ENCODE measurements around the gene SHB. TPM values are rescaled to one million over a fixed set of nuclear protein-coding genes. Genes with fewer than 3 reads are reported as not detected.
A peak's percentile ranks its signal among the peaks of the same experiment; 100 is the strongest.

Gene SHB
- total RNA-seq, 1 experiment from 2014 or later = 28.7 TPM

DNA sequence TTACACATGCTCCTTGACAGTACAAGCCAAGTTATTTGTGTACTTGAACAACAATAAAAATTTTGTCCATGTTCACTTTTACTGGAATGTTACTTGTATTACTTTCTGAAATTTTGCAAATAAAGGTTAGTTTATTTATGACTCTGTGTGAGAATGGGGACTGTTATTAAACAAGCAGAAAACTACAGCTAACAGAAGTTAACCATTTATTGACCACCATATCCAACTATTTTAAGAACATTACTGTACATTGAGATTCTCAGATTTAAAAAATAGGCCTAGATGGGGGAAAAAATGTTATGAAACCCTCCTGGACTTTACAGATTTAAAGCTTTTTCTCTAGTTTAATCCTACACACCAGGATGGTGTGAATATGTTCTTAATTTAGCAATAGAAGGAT is 166.9 kb downstream of the SHB start:
- intact Hi-C loops (cut with micrococcal nuclease) = loop anchor here (5.0 kb wide), 1 partner anchor 100 kb away; the partner anchor contains the start of gene DCAF10
- peak overlapping the region; percentile 80; the same call in 1 of the 2 replicates for H3K9ac ChIP-seq (ENCODE audit: low read length)

More for the DNA sequence above, 166.9 kb downstream of the SHB start:
- Histone ChIP-seq H3K27me3 (ENCODE audit: insufficient read depth, low read length) (no peaks in the 10 kb centered on the region), H2AFZ (ENCODE audit: low read depth, low read length, poor library complexity, severe bottlenecking) (no peak overlapping the region), H3K36me3 (ENCODE audit: control insufficient read depth in 1 of 2, insufficient read depth in 2 of 2, low read length in 2 of 2) (peaks cover 7 to 8% of the 10 kb centered on the region in 2 experiments; a peak in 3 of 4 replicates), H3K9me3 (ENCODE audit: control insufficient read depth in 1 of 2, insufficient read depth in 1 of 2, low read depth in 1 of 2, low read length in 2 of 2) (no peaks in the 10 kb centered on the region), H3K79me2 (ENCODE audit: insufficient read depth, low read length) (peaks cover 39% of the 10 kb centered on the region), H3K4me1 (ENCODE audit: control insufficient read depth in 1 of 2, insufficient read depth in 2 of 2, low read length in 2 of 2) (peaks cover 9 to 18% of the 10 kb centered on the region in 2 experiments; a peak in 2 of 4 replicates), H4K20me1 (ENCODE audit: insufficient read depth) (no peaks in the 10 kb centered on the region), H3K27ac (ENCODE audit: low read depth, low read length) (no peak overlapping the region), H3K4me3 (replicated peaks in 1 of 2; ENCODE audit: low read depth in 1 of 2, low read length in 2 of 2) (no peak overlapping the region; a peak in 1 of 4 replicates), H3K9me2 (ENCODE audit: insufficient read depth) (no peaks in the 10 kb centered on the region), H3K4me2 (ENCODE audit: low read length) (peak overlapping the region; percentile 92)
- TF ChIP-seq ZNF274 (IDR thresholded peaks at IDR 0.05; ENCODE audit: low read depth, low read length) (no peak), EZH2phosphoT487 (IDR thresholded peaks at IDR 0.05; ENCODE audit: borderline replicate concordance) (no peak), SP1 (IDR thresholded peaks at IDR 0.05; ENCODE audit: low read depth) (no peak), POLR2A (IDR thresholded peaks at IDR 0.05; ENCODE audit: borderline replicate concordance, extremely low read depth, insufficient read depth, insufficient read length) (no peak), RAD21 (IDR thresholded peaks at IDR 0.05; ENCODE audit: low read depth) (no peak), CBX3 (IDR thresholded peaks at IDR 0.05; ENCODE audit: low read depth) (no peak), SRF (IDR thresholded peaks at IDR 0.05; ENCODE audit: low read depth) (no peak), TCF7L2 (IDR thresholded peaks at IDR 0.05; ENCODE audit: borderline replicate concordance, extremely low read depth, insufficient read depth, insufficient read length) (no peak)
- TF ChIP-seq, protein P1, sequence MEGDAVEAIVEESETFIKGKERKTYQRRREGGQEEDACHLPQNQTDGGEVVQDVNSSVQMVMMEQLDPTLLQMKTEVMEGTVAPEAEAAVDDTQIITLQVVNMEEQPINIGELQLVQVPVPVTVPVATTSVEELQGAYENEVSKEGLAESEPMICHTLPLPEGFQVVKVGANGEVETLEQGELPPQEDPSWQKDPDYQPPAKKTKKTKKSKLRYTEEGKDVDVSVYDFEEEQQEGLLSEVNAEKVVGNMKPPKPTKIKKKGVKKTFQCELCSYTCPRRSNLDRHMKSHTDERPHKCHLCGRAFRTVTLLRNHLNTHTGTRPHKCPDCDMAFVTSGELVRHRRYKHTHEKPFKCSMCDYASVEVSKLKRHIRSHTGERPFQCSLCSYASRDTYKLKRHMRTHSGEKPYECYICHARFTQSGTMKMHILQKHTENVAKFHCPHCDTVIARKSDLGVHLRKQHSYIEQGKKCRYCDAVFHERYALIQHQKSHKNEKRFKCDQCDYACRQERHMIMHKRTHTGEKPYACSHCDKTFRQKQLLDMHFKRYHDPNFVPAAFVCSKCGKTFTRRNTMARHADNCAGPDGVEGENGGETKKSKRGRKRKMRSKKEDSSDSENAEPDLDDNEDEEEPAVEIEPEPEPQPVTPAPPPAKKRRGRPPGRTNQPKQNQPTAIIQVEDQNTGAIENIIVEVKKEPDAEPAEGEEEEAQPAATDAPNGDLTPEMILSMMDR (IDR thresholded peaks at IDR 0.05 in 2 of 3, conservative IDR thresholded peaks at IDR 0.05 in 1 of 3; ENCODE audit: borderline replicate concordance in 1 of 3, insufficient read depth in 1 of 3, low read depth in 2 of 3, low read length in 2 of 3) = no peak
- TF ChIP-seq, protein P2, sequence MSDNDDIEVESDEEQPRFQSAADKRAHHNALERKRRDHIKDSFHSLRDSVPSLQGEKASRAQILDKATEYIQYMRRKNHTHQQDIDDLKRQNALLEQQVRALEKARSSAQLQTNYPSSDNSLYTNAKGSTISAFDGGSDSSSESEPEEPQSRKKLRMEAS (IDR thresholded peaks at IDR 0.05) = no peak
- TF ChIP-seq, protein P3, sequence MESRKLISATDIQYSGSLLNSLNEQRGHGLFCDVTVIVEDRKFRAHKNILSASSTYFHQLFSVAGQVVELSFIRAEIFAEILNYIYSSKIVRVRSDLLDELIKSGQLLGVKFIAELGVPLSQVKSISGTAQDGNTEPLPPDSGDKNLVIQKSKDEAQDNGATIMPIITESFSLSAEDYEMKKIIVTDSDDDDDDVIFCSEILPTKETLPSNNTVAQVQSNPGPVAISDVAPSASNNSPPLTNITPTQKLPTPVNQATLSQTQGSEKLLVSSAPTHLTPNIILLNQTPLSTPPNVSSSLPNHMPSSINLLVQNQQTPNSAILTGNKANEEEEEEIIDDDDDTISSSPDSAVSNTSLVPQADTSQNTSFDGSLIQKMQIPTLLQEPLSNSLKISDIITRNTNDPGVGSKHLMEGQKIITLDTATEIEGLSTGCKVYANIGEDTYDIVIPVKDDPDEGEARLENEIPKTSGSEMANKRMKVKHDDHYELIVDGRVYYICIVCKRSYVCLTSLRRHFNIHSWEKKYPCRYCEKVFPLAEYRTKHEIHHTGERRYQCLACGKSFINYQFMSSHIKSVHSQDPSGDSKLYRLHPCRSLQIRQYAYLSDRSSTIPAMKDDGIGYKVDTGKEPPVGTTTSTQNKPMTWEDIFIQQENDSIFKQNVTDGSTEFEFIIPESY (IDR thresholded peaks at IDR 0.05; ENCODE audit: extremely low read depth, insufficient replicate concordance, low read length) = no peak
- TF ChIP-seq, protein P4, sequence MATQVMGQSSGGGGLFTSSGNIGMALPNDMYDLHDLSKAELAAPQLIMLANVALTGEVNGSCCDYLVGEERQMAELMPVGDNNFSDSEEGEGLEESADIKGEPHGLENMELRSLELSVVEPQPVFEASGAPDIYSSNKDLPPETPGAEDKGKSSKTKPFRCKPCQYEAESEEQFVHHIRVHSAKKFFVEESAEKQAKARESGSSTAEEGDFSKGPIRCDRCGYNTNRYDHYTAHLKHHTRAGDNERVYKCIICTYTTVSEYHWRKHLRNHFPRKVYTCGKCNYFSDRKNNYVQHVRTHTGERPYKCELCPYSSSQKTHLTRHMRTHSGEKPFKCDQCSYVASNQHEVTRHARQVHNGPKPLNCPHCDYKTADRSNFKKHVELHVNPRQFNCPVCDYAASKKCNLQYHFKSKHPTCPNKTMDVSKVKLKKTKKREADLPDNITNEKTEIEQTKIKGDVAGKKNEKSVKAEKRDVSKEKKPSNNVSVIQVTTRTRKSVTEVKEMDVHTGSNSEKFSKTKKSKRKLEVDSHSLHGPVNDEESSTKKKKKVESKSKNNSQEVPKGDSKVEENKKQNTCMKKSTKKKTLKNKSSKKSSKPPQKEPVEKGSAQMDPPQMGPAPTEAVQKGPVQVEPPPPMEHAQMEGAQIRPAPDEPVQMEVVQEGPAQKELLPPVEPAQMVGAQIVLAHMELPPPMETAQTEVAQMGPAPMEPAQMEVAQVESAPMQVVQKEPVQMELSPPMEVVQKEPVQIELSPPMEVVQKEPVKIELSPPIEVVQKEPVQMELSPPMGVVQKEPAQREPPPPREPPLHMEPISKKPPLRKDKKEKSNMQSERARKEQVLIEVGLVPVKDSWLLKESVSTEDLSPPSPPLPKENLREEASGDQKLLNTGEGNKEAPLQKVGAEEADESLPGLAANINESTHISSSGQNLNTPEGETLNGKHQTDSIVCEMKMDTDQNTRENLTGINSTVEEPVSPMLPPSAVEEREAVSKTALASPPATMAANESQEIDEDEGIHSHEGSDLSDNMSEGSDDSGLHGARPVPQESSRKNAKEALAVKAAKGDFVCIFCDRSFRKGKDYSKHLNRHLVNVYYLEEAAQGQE (IDR thresholded peaks at IDR 0.05; ENCODE audit: low read depth) = no peak
- ChIA-PET CTCF (interaction anchor here (1.2 kb wide), 1 partner anchor 11 kb away, joined by 5 read pairs; no protein-coding TSS in a partner anchor), POLR2A (no interaction called here), RAD21 (ENCODE audit: low non-redundant PET in 1 of 2, low total read pairs in 2 of 2, uncharacterized antibody in 2 of 2, unreplicated experiment in 2 of 2) (no interaction called here)
- no TSS peak for BruUV-seq (replicated peaks)
- ATAC-seq = no peak
- no peak for DNase-seq (ENCODE audit: low read depth, low spot score)
